ENCODE results near the gene CCN5.

DNA sequence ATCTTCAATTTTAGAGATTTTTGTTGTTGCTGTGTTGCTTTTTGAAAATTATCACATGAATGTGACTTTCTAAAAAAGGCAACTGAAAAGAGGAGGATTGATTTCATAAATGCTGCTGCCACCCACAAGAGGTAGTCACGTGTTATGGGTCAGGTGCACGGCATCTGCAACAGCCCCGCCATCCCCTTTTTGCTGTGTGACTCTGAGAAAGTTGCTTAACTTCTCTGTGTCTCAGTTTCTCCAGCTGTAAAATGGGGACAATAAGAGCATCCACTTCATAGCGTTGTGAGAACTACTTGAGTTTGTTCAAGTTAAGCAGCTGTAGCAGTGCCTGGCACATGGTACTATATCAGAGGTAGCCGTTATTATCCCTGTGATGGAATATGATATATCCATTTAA is 10.7 kb downstream of the CCN5 start:
- TF ChIP-seq ARNT (IDR thresholded peaks at IDR 0.05) (no peak), KAT2B (IDR thresholded peaks at IDR 0.05; ENCODE audit: borderline replicate concordance, low read depth, low read length) (no peak), MYC (CRISPR knock-in tag; IDR thresholded peaks at IDR 0.05; ENCODE audit: borderline replicate concordance) (no peak), ZBTB7A (CRISPR knock-in tag; IDR thresholded peaks at IDR 0.05) (no peak), FOXA1 (IDR thresholded peaks at IDR 0.05) (no peak), FOXA1 (CRISPR knock-in tag; IDR thresholded peaks at IDR 0.05) (no peak), TBP (CRISPR knock-in tag; IDR thresholded peaks at IDR 0.05) (no peak), POLR2A (IDR thresholded peaks at IDR 0.05; ENCODE audit: insufficient read depth in 1 of 2, low read depth in 2 of 2, low read length in 2 of 2) (no peak), MTF1 (CRISPR knock-in tag; IDR thresholded peaks at IDR 0.05) (no peak), NR2F1 (CRISPR knock-in tag; IDR thresholded peaks at IDR 0.05) (no peak), HNRNPLL (IDR thresholded peaks at IDR 0.05; ENCODE audit: low read depth, low read length, poor library complexity, severe bottlenecking) (no peak)
- TF ChIP-seq, protein P1, sequence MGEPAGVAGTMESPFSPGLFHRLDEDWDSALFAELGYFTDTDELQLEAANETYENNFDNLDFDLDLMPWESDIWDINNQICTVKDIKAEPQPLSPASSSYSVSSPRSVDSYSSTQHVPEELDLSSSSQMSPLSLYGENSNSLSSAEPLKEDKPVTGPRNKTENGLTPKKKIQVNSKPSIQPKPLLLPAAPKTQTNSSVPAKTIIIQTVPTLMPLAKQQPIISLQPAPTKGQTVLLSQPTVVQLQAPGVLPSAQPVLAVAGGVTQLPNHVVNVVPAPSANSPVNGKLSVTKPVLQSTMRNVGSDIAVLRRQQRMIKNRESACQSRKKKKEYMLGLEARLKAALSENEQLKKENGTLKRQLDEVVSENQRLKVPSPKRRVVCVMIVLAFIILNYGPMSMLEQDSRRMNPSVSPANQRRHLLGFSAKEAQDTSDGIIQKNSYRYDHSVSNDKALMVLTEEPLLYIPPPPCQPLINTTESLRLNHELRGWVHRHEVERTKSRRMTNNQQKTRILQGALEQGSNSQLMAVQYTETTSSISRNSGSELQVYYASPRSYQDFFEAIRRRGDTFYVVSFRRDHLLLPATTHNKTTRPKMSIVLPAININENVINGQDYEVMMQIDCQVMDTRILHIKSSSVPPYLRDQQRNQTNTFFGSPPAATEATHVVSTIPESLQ (CRISPR knock-in tag; conservative IDR thresholded peaks at IDR 0.05), result no peak
- TF ChIP-seq, protein P2, sequence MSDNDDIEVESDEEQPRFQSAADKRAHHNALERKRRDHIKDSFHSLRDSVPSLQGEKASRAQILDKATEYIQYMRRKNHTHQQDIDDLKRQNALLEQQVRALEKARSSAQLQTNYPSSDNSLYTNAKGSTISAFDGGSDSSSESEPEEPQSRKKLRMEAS (IDR thresholded peaks at IDR 0.05), result no peak
- TF ChIP-seq, protein P3, sequence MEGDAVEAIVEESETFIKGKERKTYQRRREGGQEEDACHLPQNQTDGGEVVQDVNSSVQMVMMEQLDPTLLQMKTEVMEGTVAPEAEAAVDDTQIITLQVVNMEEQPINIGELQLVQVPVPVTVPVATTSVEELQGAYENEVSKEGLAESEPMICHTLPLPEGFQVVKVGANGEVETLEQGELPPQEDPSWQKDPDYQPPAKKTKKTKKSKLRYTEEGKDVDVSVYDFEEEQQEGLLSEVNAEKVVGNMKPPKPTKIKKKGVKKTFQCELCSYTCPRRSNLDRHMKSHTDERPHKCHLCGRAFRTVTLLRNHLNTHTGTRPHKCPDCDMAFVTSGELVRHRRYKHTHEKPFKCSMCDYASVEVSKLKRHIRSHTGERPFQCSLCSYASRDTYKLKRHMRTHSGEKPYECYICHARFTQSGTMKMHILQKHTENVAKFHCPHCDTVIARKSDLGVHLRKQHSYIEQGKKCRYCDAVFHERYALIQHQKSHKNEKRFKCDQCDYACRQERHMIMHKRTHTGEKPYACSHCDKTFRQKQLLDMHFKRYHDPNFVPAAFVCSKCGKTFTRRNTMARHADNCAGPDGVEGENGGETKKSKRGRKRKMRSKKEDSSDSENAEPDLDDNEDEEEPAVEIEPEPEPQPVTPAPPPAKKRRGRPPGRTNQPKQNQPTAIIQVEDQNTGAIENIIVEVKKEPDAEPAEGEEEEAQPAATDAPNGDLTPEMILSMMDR (CRISPR knock-in tag; IDR thresholded peaks at IDR 0.05), result no peak
- TF ChIP-seq, protein P4, sequence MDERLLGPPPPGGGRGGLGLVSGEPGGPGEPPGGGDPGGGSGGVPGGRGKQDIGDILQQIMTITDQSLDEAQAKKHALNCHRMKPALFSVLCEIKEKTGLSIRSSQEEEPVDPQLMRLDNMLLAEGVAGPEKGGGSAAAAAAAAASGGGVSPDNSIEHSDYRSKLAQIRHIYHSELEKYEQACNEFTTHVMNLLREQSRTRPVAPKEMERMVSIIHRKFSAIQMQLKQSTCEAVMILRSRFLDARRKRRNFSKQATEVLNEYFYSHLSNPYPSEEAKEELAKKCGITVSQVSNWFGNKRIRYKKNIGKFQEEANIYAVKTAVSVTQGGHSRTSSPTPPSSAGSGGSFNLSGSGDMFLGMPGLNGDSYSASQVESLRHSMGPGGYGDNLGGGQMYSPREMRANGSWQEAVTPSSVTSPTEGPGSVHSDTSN (CRISPR knock-in tag; IDR thresholded peaks at IDR 0.05), result no peak
